ENCODE measurements around the gene ERRFI1.

The ERRFI1 gene

GRCh38 chr1:8004113-8004802 is 21.9 kb downstream of the ERRFI1 start:
- DNase-seq (ENCODE audit: low spot score) = no peak

DNA sequence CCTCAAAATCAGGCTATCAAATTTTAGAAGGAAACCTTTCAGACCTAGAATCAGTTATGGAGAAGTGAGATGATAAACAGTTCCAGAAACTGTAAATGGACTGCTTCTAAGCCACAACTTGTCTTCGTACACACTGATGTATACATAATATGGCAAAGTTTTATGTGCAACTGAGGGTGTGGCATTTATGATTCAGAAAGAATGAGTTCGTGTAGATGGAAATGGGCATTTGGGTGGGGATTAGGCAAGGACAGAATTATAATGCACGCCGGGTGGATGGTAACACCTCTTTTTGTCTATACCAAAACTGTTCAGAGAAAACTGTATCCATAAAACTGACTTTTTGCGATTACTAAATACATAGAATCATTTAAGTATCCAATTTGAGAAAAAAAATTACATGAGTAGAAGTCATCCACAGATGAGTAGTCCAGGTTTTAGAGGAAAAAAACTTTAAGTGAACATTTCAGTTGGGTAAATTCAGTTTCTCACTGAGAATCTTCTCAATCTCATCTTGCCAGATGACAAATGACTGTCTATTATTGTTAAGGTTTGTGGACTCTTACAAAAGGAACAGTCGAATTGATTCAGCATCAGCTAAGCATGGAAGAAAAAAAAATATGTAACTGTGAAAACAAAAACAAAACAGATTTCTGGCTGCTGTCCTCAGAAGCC is 22.5 kb downstream of the ERRFI1 start:
- DNase-seq (ENCODE audit: low spot score) = no peak

DNA sequence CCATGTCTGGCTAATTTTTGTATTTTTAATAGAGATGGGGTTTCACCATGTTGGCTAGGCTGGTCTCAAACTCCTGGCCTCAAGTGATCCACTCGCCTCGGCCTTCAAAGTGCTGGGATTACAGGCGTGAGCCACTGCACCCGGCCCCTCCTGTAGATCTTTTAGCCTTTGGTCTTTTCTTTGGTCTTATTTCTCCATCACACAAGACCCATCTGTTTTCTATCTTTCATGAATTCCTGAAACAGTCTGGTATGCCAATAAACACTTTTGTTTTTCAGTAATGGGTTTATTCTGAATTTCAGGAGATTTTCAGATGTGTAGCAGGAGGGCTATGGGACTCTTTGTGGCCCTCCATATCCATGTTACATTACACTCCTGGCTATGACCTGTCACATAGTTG is 23.2 kb downstream of the ERRFI1 start:
- no peak for DNase-seq (ENCODE audit: low spot score)

- DNase-seq (ENCODE audit: low spot score) = no peak
These were observed 23.7 kb downstream of the ERRFI1 start for GRCh38 chr1:8002329-8002910.

DNA sequence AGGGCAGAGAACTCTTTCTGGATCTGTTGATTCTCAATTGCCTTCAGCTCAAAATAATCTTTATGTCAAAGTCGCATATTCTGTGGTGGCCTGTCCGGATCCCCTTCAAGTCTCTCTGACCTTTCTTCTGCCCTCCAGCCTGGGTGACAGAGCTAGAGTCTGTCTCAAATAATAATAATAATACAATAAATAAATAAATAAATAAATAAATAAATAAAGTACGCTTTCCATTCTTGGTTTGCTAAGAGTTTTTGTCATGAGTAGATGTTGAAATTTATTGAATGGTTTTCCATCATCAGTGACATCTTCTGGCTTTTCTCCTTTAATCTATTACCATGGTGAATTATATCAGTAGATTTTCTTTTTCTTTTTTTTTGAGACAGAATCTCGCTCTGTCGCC is 30.7 kb downstream of the ERRFI1 start:
- DNase-seq (ENCODE audit: low spot score) = no peak

DNA sequence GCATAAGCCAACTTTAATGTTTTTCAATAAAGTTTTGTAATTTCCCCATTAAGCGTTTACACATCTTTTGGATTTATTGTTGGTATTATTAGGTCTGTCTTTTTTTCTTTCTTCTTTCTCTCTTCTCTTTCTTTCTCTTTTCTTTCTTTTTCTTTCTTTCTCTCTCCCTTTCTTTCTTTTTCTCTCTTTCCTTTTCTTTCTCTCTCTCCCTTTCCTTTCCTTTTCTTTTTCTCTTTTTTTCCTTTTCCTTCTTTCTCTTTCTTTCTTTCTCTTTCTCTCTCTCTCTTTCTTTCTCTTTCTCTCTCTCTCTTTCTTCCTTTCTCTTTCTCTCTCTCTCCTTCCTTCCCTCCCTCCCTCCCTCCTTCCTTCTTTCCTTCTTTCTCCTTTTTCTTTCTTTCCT is 31.3 kb downstream of the ERRFI1 start:
- DNase-seq (ENCODE audit: low spot score) = no peak

DNA sequence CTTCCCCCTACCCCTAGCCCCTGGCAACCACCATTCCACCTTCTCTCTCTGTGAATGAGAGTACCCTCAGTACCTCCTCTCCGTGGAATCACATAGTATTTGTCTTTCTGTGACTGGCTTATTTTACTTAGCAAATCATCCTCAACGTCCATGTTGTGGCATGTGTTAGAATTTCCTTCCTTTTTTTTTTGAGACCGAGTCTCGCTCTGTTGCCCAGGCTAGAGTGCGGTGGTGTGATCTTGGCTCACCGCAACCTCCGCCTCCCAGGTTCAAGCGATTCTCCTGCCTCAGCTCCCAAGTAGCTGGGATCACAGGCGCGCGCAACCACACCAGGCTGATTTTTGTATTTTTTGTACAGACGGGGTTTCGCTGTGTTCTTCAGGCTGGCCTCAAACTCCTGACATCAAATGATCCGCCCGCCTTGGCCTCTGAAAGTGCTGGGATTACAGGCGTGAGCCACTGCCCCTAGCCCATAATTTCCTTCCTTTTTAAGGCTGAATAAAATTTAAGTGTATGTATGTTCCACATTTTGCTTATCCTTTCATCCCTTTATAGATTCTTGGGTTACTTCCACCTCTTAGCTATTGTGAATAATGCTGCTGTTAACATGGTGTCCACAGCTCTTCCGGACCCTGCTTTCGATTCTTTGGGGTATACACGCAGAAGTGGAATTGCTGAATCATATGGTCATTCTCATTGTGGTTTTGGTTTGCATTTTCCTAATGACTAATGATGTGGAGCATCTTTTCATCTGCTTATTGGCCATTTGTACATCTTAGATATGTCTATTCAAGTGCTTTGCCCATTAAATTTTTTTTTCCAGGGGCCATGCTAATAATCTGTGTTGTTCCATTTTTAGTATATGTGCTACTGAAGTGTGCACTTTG is 32.3 kb downstream of the ERRFI1 start:
- no peak for DNase-seq (ENCODE audit: low spot score)

DNA sequence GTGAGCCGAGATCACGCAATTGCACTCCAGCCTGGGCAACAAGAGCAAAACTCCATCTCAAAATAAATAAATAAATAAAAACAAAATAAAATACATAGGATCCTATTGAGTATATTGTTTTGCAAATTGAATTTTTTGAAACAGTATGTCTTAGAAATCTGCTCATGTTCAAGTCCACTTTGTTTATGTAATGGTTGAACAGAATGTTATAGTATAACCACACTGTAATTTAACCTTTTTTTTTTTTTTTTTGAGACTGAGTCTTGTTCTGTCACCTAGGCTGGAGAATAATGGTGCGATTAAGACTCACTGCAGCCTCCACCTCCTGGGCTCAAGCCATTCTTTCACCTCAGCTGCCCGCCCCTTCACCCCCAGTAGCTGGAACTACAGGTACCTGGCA is 33.2 kb downstream of the ERRFI1 start:
- DNase-seq (ENCODE audit: low spot score) = no peak

- no peak for DNase-seq (ENCODE audit: low spot score)
These were observed 34.3 kb downstream of the ERRFI1 start for GRCh38 chr1:7991504-7992440.

- DNase-seq (ENCODE audit: low spot score) = no peak
These were observed 36.2 kb downstream of the ERRFI1 start for GRCh38 chr1:7989762-7990428.

DNA sequence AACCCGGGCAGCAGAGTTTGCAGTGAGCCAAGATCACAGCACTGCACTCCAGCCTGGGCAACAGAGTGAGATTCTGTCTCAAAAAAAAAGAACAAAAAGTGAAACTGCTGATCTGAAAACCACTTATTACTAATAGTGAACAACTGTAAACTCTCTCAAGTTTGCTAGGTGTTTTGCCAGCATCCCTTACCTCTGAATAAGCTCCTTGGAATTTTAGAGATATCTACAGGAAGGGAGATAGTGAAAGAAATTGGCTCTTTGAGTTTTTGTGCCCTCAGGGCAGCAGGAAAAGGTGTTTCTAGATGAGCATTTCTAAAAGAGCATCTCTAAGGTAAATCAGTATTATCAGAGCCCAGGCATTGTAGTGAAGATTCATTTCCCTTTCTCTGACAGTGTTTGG is 37.5 kb downstream of the ERRFI1 start:
- DNase-seq (ENCODE audit: low spot score) = no peak

- DNase-seq (ENCODE audit: low spot score) = no peak
These were observed 38.6 kb downstream of the ERRFI1 start for GRCh38 chr1:7987528-7987927.

DNA sequence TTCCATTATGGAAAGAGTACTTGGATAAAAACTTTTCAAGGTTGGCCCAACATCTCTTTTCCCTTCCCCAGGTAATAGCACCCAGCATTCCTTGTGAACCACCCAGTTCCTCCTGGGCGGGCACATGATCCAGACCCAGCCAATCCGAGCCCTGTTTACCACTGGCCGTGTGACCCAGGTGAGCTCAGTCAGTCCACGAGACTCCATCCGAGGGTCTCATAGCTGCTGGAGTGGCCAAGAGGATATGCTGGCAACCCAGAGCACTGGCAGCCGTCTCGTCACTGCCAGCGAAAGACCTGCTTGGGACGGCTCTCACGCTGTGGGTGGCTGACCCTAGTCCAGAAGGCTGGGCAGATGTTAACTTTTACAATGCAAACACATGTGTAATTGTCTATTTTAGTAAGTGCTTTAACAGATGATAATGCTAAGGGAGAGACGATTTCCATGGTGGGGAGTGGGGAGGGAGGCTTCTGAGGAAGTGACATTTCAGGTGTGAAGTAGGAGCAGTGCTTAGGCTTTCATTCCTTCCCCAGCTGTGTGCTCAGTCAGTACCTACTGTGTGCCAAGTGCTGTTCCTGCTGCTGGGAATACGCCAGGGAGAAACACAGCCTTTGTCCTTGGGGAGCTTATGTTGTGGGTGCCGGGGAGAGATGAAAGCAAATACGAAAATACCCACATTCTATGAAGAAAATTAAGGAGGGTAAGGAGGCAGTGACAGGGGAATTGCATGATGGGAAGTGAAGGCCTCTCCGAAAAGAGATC is 40.1 kb downstream of the ERRFI1 start:
- no peak for DNase-seq (ENCODE audit: low spot score)

- no peak for DNase-seq (ENCODE audit: low spot score)
These were observed 41.3 kb downstream of the ERRFI1 start for GRCh38 chr1:7984811-7985210.

- DNase-seq (ENCODE audit: low spot score) = no peak
These were observed 42.9 kb downstream of the ERRFI1 start for GRCh38 chr1:7983086-7983778.

DNA sequence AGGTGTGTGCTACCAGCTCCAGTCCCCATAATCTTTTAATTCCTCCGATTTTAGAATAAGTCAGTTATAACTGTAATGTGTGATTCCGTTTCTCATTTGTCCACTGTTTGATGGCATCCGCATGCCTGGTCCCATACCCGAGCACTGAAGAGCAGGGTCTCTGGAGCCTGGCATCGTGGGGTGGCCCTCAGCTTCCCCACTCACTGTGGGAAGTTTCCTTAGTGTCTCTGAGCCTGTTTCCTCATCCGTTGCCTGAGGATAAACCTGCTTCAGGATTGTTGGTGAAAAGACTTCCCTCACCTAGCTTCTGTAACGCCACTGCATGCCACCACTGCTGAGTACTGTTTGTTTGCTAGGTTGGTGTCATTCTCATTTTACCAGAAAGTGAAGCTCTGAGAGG is 45.1 kb downstream of the ERRFI1 start:
- no peak for DNase-seq (ENCODE audit: low spot score)

DNA sequence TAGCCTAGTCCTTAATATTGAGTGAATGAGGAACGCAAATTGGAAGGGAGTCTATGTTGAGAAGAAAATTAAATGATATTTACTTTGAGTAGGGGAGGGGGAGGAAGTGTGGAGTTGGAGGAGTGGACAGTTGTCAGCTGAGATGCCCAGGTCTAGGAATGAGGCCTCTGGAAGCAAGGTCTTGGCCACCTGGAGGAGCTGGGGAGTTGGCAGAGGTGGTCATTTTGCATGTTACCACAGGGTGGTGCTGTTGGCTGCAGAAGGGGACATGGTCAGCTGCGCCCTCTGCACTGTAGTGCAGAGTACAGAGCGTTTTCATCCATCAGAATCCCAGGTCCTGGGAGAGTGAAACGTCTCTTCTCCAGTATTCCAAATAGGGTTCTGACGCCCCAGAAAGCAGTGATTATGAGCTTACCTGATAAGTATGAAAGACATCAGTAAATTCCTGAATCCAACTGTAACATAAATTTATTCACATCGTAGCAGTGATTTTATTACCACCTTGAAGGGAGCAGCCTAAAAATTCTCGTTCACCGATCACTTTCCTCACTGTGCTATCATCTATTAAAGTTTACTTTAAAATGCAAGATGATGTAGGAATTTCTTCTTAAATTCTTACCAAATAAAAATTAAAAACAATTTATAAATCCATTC is 50.8 kb downstream of the ERRFI1 start:
- DNase-seq (ENCODE audit: low spot score) = peak; percentile 71

GRCh38 chr1:7973086-7973485 is 53.0 kb downstream of the ERRFI1 start:
- DNase-seq (ENCODE audit: low spot score) = no peak

GRCh38 chr1:7972285-7972684 is 53.8 kb downstream of the ERRFI1 start:
- no peak for DNase-seq (ENCODE audit: low spot score)
